CD4-positive, alpha-beta T cell treated with Interleukin-12 subunit alpha and Interleukin-12 subunit beta, for 1 hour (primary cell): ENCODE data around the gene KCNIP1.
"Not testable (repeated sequence)": the region's sequence is repeated elsewhere in the genome, so short reads cannot be mapped to it uniquely, and the experiment has no call there.

ENCODE experiments used
- DNase-seq: peaks from one replicate; pipeline ENCODE4 v3.0.0-alpha.2; 2020

The KCNIP1 gene

GRCh38 chr5:170756691-170757090, 252.9 kb downstream of the KCNIP1 start:
- no peak for DNase-seq

GRCh38 chr5:170757182-170757601, 253.4 kb downstream of the KCNIP1 start:
- DNase-seq = no peak

GRCh38 chr5:170757669-170758068, 253.8 kb downstream of the KCNIP1 start:
- DNase-seq = no peak

- DNase-seq = no peak
Measured at GRCh38 chr5:170758481-170758880, 254.7 kb downstream of the KCNIP1 start.

GRCh38 chr5:170760113-170760512, 256.3 kb downstream of the KCNIP1 start:
- DNase-seq = no peak

- DNase-seq = no peak
Measured at GRCh38 chr5:170761048-170761707, 257.4 kb downstream of the KCNIP1 start.

GRCh38 chr5:170761708-170762066, 257.9 kb downstream of the KCNIP1 start:
- no peak for DNase-seq

GRCh38 chr5:170762298-170762697, 258.5 kb downstream of the KCNIP1 start:
- not testable (repeated sequence) for DNase-seq

GRCh38 chr5:170765868-170766267, 262.0 kb downstream of the KCNIP1 start:
- DNase-seq = not testable (repeated sequence)

- DNase-seq = no peak
Measured at GRCh38 chr5:170769246-170769645, 265.4 kb downstream of the KCNIP1 start.

GRCh38 chr5:170769898-170770416, 266.1 kb downstream of the KCNIP1 start:
- no peak for DNase-seq

GRCh38 chr5:170771496-170771895, 267.7 kb downstream of the KCNIP1 start:
- DNase-seq = no peak

GRCh38 chr5:170773024-170773985, 269.5 kb downstream of the KCNIP1 start:
- no peak for DNase-seq

GRCh38 chr5:170774831-170775230, 271.0 kb downstream of the KCNIP1 start:
- no peak for DNase-seq

GRCh38 chr5:170781946-170782345, 278.1 kb downstream of the KCNIP1 start:
- DNase-seq = no peak

GRCh38 chr5:170782438-170782837, 278.6 kb downstream of the KCNIP1 start:
- DNase-seq = no peak

GRCh38 chr5:170783498-170784247, 279.9 kb downstream of the KCNIP1 start, which contains the start of gene GABRP:
Gene GABRP, plus strand, starts transcription at chr5:170783725. Its CDS starts 4,891 bp downstream, at chr5:170788616.
- no peak for DNase-seq

GRCh38 chr5:170785416-170785815, 281.6 kb downstream of the KCNIP1 start:
- DNase-seq = no peak
